Endothelial cell of umbilical vein (primary cell): ENCODE data around the gene FRG2B. TPM values are rescaled to one million over a fixed set of nuclear protein-coding genes. Genes with fewer than 3 reads are reported as not detected.

ENCODE experiments used
- BruUV-seq: library from RNA; stranded (reverse); fragments of 400-500 nt; replicated peaks from 2 replicates; lab custom pipeline; 2021; lab: Mats Ljungman, UMichigan
- CTCF ChIA-PET: fragments of 300-600, 350-600 bp; sonication (Branson Sonifier 250); formaldehyde crosslinking; loops from one replicate; lab custom pipeline; 2021; ENCODE audit warnings: antibody characterized with exemption, inconsistent platforms; lab: Charles Lee
- POLR2A ChIA-PET: fragments of 300-600, 350-600 bp; sonication (Branson Sonifier 250); formaldehyde crosslinking; loops from one replicate; lab custom pipeline; 2021; ENCODE audit warnings: antibody characterized with exemption, inconsistent platforms; lab: Charles Lee
- DNase-seq: peaks from one replicate; pipeline ENCODE4 v3.0.0-alpha.2; 2011; ENCODE audit warnings: low read depth, low spot score
- FAIRE-seq: peaks from 2 replicates; lab custom pipeline; 2011; peaks lifted over from hg19 to GRCh38; lab: Jason Lieb, UNC
- H2AFZ ChIP-seq: 2 replicates; pipeline ENCODE4 v1.6.0; 2012; ENCODE audit warnings: low read depth, low read length, control low read depth, inconsistent platforms
- H3K27ac ChIP-seq: 2 replicates; pipeline ENCODE4 v1.5.1; 2011; ENCODE audit warnings: low read depth, mild to moderate bottlenecking, control low read depth, low read length, moderate library complexity; ENCODE audit not compliant: insufficient read depth
- H3K27me3 ChIP-seq, 2 experiments: 2 replicates each; pipeline versions ENCODE4 v1.6.0 to v1.6.1; 2011; ENCODE audit warnings: low read length in 2 of 2, mixed read lengths in 1 of 2; ENCODE audit not compliant: control insufficient read depth in 2 of 2, insufficient read depth in 2 of 2
- H3K36me3 ChIP-seq, 2 experiments: 2 replicates in 1 of 2; 3 replicates in 1 of 2; pipeline ENCODE4 v1.5.1; 2011; ENCODE audit warnings: low read length in 2 of 2, mild to moderate bottlenecking in 1 of 2, moderate library complexity in 1 of 2; ENCODE audit not compliant: control insufficient read depth in 2 of 2, insufficient read depth in 2 of 2; ENCODE audit errors: extremely low read depth in 1 of 2
- H3K4me1 ChIP-seq: 3 replicates; pipeline ENCODE4 v1.5.1; 2011; ENCODE audit warnings: mild to moderate bottlenecking, low read length; ENCODE audit not compliant: control insufficient read depth, insufficient read depth; ENCODE audit errors: extremely low read depth
- H3K4me2 ChIP-seq: 2 replicates; pipeline ENCODE4 v1.6.1; 2011; ENCODE audit warnings: low read length, control low read depth, mixed read lengths; ENCODE audit not compliant: insufficient read depth
- H3K4me3 ChIP-seq, 3 experiments: fragments of 200-600 bp in 1 of 3; sonication (generic), shearing (Covaris generic) in 1 of 3; replicated peaks in 1 of 3; 2 replicates each; pipeline ENCODE4 v1.5.1; 2011 to 2016; ENCODE audit warnings: control low read depth in 3 of 3, low read length in 3 of 3, mild to moderate bottlenecking in 2 of 3, inconsistent platforms in 1 of 3, low read depth in 1 of 3, moderate library complexity in 1 of 3; ENCODE audit not compliant: insufficient read depth in 1 of 3
- H3K79me2 ChIP-seq: 2 replicates; pipeline ENCODE4 v1.6.0; 2012; ENCODE audit warnings: low read length, inconsistent platforms; ENCODE audit not compliant: control insufficient read depth, insufficient read depth
- H3K9ac ChIP-seq: replicated peaks from 2 replicates; pipeline ENCODE3; 2011; ENCODE audit warnings: low read length, control low read depth; ENCODE audit not compliant: insufficient read depth; ENCODE audit errors: extremely low read depth
- H3K9me1 ChIP-seq: replicated peaks from 3 replicates; pipeline ENCODE4 v1.6.0; 2011; ENCODE audit warnings: mild to moderate bottlenecking, low read length; ENCODE audit not compliant: control insufficient read depth, insufficient read depth; ENCODE audit errors: extremely low read depth
- H3K9me3 ChIP-seq: replicated peaks from 2 replicates; pipeline ENCODE4 v1.5.1; 2012; ENCODE audit warnings: low read length, inconsistent platforms; ENCODE audit not compliant: control insufficient read depth, insufficient read depth
- H4K20me1 ChIP-seq: replicated peaks from 2 replicates; pipeline ENCODE3; 2011; ENCODE audit warnings: mild to moderate bottlenecking, low read length; ENCODE audit not compliant: control insufficient read depth, insufficient read depth; ENCODE audit errors: extremely low read depth
- EZH2 ChIP-seq: IDR thresholded peaks from 2 replicates; pipeline ENCODE4 v1.6.1; 2012; ENCODE audit warnings: borderline replicate concordance, low read depth, mild to moderate bottlenecking, moderate library complexity, low read length, inconsistent platforms; ENCODE audit not compliant: severe bottlenecking
- FOS ChIP-seq: IDR thresholded peaks from 2 replicates; pipeline ENCODE4 v1.6.1; 2011; ENCODE audit warnings: mild to moderate bottlenecking, low read length, moderate library complexity, borderline replicate concordance; ENCODE audit not compliant: insufficient read depth
- GATA2 ChIP-seq: IDR thresholded peaks from 2 replicates; pipeline ENCODE4 v1.7.0; 2011; ENCODE audit warnings: low read depth, mild to moderate bottlenecking, moderate library complexity, mixed read lengths, low read length; ENCODE audit not compliant: insufficient read length, insufficient read depth
- JUN ChIP-seq: IDR thresholded peaks from 2 replicates; pipeline ENCODE4 v1.6.1; 2011; ENCODE audit warnings: borderline replicate concordance, low read depth; ENCODE audit not compliant: insufficient read length, insufficient read depth
- MAX ChIP-seq: IDR thresholded peaks from 2 replicates; pipeline ENCODE4 v1.6.1; 2011; ENCODE audit not compliant: insufficient read depth, insufficient read length
- MYC ChIP-seq: IDR thresholded peaks from one replicate; pipeline ENCODE4 v1.6.1; 2011; ENCODE audit warnings: mild to moderate bottlenecking, low read depth, low read length
- POLR2A ChIP-seq: IDR thresholded peaks from 2 replicates; pipeline ENCODE4 v1.6.1; 2012; ENCODE audit warnings: low read depth, mild to moderate bottlenecking, control low read depth, low read length
- POLR2AphosphoS5 ChIP-seq: IDR thresholded peaks from 2 replicates; pipeline ENCODE4 v1.6.1; 2012; ENCODE audit warnings: low read depth, mild to moderate bottlenecking, control low read depth, low read length, moderate library complexity; ENCODE audit not compliant: insufficient read depth
- dilution Hi-C: fragments of 300-500 bp; cut with MboI; formaldehyde crosslinking; loops from one replicate; pipeline ENCODE4 v1.15.0; 2019; ENCODE audit warnings: low sequenced_read_pairs; ENCODE audit not compliant: extremely low pct_ligation_motif_present
- intact Hi-C: fragments of 100-400 bp; cut with micrococcal nuclease; formaldehyde crosslinking; loops from one replicate; pipeline ENCODE4 v1.10.0; 2022
- polyA plus RNA-seq, 4 experiments: library from polyadenylated mRNA; depleted of rRNA in 3 of 4; stranded (reverse) in 3 of 4; unstranded in 1 of 4; fragments of >200 nt; gene quantifications; 2 replicates each; pipeline versions ENCODE4 v1.2.1 to v1.2.3, GENCODE V29; 2011 to 2012; ENCODE audit warnings: missing spikeins in 1 of 4
- total RNA-seq: library from RNA; stranded (reverse); gene quantifications from 2 replicates; pipeline ENCODE4 v1.2.3, GENCODE V29; 2021
- TF ChIP-seq, protein P1 (sequence below), 2 donors: IDR thresholded peaks; 1 replicate in 1 of 2; 2 replicates in 1 of 2; pipeline ENCODE4 v1.5.1; 2011; ENCODE audit warnings: low read length in 2 of 2, mild to moderate bottlenecking in 2 of 2, moderate library complexity in 2 of 2, control low read depth in 1 of 2, inconsistent platforms in 1 of 2, low read depth in 1 of 2; ENCODE audit not compliant: insufficient read depth in 1 of 2; ENCODE audit errors: extremely low read depth in 1 of 2

The FRG2B gene
- total and polyA plus RNA-seq, 2 donors (not counting 3 experiments of a cell fraction or from before 2014, with no cell fraction given) = not detected

DNA sequence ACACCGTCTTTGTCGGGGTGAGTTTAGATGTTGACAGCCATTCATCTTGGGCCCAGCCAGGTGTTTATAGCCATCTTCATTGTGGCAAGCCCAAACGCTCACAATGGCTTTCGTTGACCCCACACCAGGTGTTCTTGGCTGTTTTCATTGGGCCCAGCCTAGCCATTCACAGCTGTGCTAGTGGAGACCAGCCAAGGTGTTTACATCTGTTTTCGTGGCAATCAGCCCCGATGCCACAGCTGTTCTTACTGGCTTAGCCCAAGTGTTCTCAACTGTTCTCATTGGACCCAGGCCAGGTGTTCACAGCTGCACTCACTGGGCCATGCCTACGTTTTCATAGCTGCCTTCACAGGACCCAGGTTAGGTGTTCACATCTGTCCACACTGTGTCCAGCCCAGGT lies 7.7 kb downstream of the FRG2B start:
- ChIA-PET POLR2A (no interaction called here), CTCF (no interaction called here)
- Histone ChIP-seq H4K20me1 (no peaks in the 10 kb centered on the region), H3K9me1 (no peaks in the 10 kb centered on the region), H3K27ac (no peak overlapping the region), H3K4me1 (no peaks in the 10 kb centered on the region), H2AFZ (no peak overlapping the region), H3K4me2 (no peak overlapping the region), H3K79me2 (no peaks in the 10 kb centered on the region), H3K9me3 (no peaks in the 10 kb centered on the region), H3K27me3 (no peaks in the 10 kb centered on the region), H3K4me3 (no peak overlapping the region), H3K9ac (no peak overlapping the region), H3K36me3 (no peaks in the 10 kb centered on the region)
- TF ChIP-seq POLR2AphosphoS5 = no peak
- no peak for TF ChIP-seq JUN
- TF ChIP-seq MAX = no peak
- TF ChIP-seq MYC = no peak
- TF ChIP-seq EZH2 = no peak
- TF ChIP-seq FOS = no peak
- TF ChIP-seq POLR2A = no peak
- TF ChIP-seq, protein P1, sequence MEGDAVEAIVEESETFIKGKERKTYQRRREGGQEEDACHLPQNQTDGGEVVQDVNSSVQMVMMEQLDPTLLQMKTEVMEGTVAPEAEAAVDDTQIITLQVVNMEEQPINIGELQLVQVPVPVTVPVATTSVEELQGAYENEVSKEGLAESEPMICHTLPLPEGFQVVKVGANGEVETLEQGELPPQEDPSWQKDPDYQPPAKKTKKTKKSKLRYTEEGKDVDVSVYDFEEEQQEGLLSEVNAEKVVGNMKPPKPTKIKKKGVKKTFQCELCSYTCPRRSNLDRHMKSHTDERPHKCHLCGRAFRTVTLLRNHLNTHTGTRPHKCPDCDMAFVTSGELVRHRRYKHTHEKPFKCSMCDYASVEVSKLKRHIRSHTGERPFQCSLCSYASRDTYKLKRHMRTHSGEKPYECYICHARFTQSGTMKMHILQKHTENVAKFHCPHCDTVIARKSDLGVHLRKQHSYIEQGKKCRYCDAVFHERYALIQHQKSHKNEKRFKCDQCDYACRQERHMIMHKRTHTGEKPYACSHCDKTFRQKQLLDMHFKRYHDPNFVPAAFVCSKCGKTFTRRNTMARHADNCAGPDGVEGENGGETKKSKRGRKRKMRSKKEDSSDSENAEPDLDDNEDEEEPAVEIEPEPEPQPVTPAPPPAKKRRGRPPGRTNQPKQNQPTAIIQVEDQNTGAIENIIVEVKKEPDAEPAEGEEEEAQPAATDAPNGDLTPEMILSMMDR (IDR thresholded peaks at IDR 0.05; ENCODE audit: extremely low read depth in 1 of 2, insufficient read depth in 1 of 2, low read depth in 1 of 2, low read length in 2 of 2) = no peak
- no peak for TF ChIP-seq GATA2
- dilution Hi-C loops = no loop called here
- FAIRE-seq (no peak), DNase-seq (no peak)
- intact Hi-C loops = no loop called here
- BruUV-seq = no TSS peak
